Gastroesophageal sphincter (tissue), 3 donors: ENCODE results near the gene UBQLN1.

Experiments
- CTCF ChIP-seq, 4 experiments: fragments of 200-600 bp in 2 of 4; fragments of 450-650 bp in 2 of 4; sonication (generic) in 1 of 4; IDR thresholded peaks; one replicate each; pipeline ENCODE4 v1.5.1; 2017 to 2019; ENCODE audit warnings: antibody characterized with exemption in 4 of 4, mild to moderate bottlenecking in 2 of 4, moderate library complexity in 2 of 4
- EP300 ChIP-seq: sonication (generic); formaldehyde crosslinking; IDR thresholded peaks from one replicate; pipeline ENCODE4 v1.6.1; 2017; ENCODE audit warnings: antibody characterized with exemption, mild to moderate bottlenecking
- POLR2A ChIP-seq, 2 donors: fragments of 450-650 bp; IDR thresholded peaks; one replicate each; pipeline ENCODE4 v1.6.1; 2017; ENCODE audit warnings: antibody characterized with exemption in 2 of 2, mild to moderate bottlenecking in 2 of 2, moderate library complexity in 1 of 2

- TF ChIP-seq CTCF (IDR thresholded peaks at IDR 0.05) (no peak), POLR2A (IDR thresholded peaks at IDR 0.05) (no peak), EP300 (no peak)
Observed at GRCh38 chr9:83681490-83681889, 26.3 kb downstream of the UBQLN1 start.
